Measurements from ENCODE around the gene KLHL9.

DNA sequence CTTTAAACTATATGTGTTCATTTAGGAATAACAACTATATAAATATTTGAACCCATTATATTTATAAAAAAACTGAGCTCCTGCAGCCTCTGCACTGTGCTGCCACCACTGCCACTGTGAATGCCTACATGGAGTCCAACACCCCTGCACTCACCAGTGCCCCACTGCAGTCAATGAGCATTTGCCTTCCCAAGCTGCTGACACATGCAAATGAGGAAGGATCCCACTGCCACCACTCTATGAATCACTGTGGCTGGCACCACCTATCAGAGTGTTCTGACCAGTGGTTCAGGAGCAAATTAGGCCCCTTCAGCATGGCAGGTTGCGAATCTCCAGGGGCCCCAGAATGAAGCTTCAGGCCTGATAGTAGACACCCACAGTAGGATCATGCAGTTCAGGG, 39.2 kb downstream of the KLHL9 start:
- TF ChIP-seq, protein P1, sequence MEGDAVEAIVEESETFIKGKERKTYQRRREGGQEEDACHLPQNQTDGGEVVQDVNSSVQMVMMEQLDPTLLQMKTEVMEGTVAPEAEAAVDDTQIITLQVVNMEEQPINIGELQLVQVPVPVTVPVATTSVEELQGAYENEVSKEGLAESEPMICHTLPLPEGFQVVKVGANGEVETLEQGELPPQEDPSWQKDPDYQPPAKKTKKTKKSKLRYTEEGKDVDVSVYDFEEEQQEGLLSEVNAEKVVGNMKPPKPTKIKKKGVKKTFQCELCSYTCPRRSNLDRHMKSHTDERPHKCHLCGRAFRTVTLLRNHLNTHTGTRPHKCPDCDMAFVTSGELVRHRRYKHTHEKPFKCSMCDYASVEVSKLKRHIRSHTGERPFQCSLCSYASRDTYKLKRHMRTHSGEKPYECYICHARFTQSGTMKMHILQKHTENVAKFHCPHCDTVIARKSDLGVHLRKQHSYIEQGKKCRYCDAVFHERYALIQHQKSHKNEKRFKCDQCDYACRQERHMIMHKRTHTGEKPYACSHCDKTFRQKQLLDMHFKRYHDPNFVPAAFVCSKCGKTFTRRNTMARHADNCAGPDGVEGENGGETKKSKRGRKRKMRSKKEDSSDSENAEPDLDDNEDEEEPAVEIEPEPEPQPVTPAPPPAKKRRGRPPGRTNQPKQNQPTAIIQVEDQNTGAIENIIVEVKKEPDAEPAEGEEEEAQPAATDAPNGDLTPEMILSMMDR (conservative IDR thresholded peaks at IDR 0.05; ENCODE audit: low read depth, low read length): no peak
- no peak for TF ChIP-seq EZH2 (IDR thresholded peaks at IDR 0.05; ENCODE audit: borderline replicate concordance, low read depth, low read length, poor library complexity, severe bottlenecking)

All from A673 (cell line).